NB4 (cell line): ENCODE results near the gene CHRNA7.

Source experiments
- CTCF ChIP-seq: IDR thresholded peaks from one replicate; pipeline ENCODE4 v1.5.1; 2012; ENCODE audit warnings: low read depth, low read length
- MAX ChIP-seq: IDR thresholded peaks from 2 replicates; pipeline ENCODE4 v1.6.1; 2011; ENCODE audit warnings: low read depth, low read length
- MYC ChIP-seq: IDR thresholded peaks from 2 replicates; pipeline ENCODE4 v1.6.1; 2011; ENCODE audit warnings: low read depth, low read length
- POLR2A ChIP-seq: IDR thresholded peaks from 2 replicates; pipeline ENCODE4 v1.6.1; 2011; ENCODE audit warnings: mild to moderate bottlenecking; ENCODE audit not compliant: insufficient read length; ENCODE audit errors: extremely low read depth

GRCh38 chr15:32130823-32131222 is 100.5 kb downstream of the CHRNA7 start:
- TF ChIP-seq POLR2A (no peak), CTCF (no peak), MYC (no peak), MAX (no peak)
